HepG2 (cell line): ENCODE measurements around the gene SDF2.

ENCODE experiments used
- CBFB ChIP-seq: sonication (generic); formaldehyde crosslinking; IDR thresholded peaks from 2 replicates; pipeline ENCODE4 v1.4.0; 2020; ENCODE audit warnings: missing genetic modification reagents
- CTCF ChIP-seq: sonication (generic); formaldehyde crosslinking; IDR thresholded peaks from 2 replicates; pipeline ENCODE4 v1.5.0; 2020; ENCODE audit warnings: mild to moderate bottlenecking, missing genetic modification reagents, moderate library complexity
- MEF2D ChIP-seq: sonication (generic); formaldehyde crosslinking; IDR thresholded peaks from 2 replicates; pipeline ENCODE4 v1.5.1; 2020; ENCODE audit warnings: mild to moderate bottlenecking, missing genetic modification reagents
- MYC ChIP-seq: sonication (generic); formaldehyde crosslinking; IDR thresholded peaks from 2 replicates; pipeline ENCODE4 v1.9.0; 2021; ENCODE audit warnings: missing genetic modification reagents, borderline replicate concordance
- RNF2 ChIP-seq: fragments of 450-650 bp; conservative IDR thresholded peaks from 2 replicates; pipeline ENCODE4 v1.6.1; 2016; ENCODE audit warnings: low read depth
- SMARCC2 ChIP-seq: fragments of 450-650 bp; IDR thresholded peaks from 2 replicates; pipeline ENCODE4 v1.6.1; 2017; ENCODE audit warnings: antibody characterized with exemption, mild to moderate bottlenecking
- SMC3 ChIP-seq: IDR thresholded peaks from 2 replicates; pipeline ENCODE4 v1.6.1; 2011; ENCODE audit warnings: low read length, improper control_type of control experiment
- SRSF9 ChIP-seq: fragments of 200-400 bp; formaldehyde crosslinking; IDR thresholded peaks from 2 replicates; pipeline ENCODE4 v1.6.1; 2018; ENCODE audit warnings: borderline replicate concordance, mild to moderate bottlenecking, low read depth, low read length; ENCODE audit not compliant: insufficient read depth, poor library complexity, severe bottlenecking
- TGIF2 ChIP-seq: IDR thresholded peaks from 2 replicates; pipeline ENCODE4 v1.6.1; 2016; ENCODE audit warnings: control low read depth, missing compliant biosample characterization
- ZFP91 ChIP-seq: sonication (generic); formaldehyde crosslinking; IDR thresholded peaks from 2 replicates; pipeline ENCODE4 v1.9.0; 2022; ENCODE audit warnings: missing genetic modification reagents, mild to moderate bottlenecking, borderline replicate concordance
- ZNF274 ChIP-seq: sonication (generic); formaldehyde crosslinking; IDR thresholded peaks from 2 replicates; pipeline ENCODE4 v1.5.1; 2020; ENCODE audit warnings: mild to moderate bottlenecking, missing genetic modification reagents
- ZNF749 ChIP-seq: sonication (generic); formaldehyde crosslinking; IDR thresholded peaks from 2 replicates; pipeline ENCODE4 v1.8.0; 2022; ENCODE audit warnings: mild to moderate bottlenecking, missing genetic modification reagents, moderate library complexity, borderline replicate concordance

GRCh38 chr17:28682655-28683054 lies 20.9 kb upstream of the SDF2 start:
- TF ChIP-seq RNF2 = no peak
- no peak for TF ChIP-seq SMC3
- TF ChIP-seq SRSF9 = no peak
- no peak for TF ChIP-seq CTCF
- TF ChIP-seq MYC (CRISPR knock-in tag) = no peak
- TF ChIP-seq SMARCC2 = no peak
- no peak for TF ChIP-seq MEF2D (CRISPR knock-in tag)
- no peak for TF ChIP-seq ZNF749 (CRISPR knock-in tag)
- TF ChIP-seq TGIF2 (CRISPR knock-in tag) = no peak
- no peak for TF ChIP-seq ZNF274
- TF ChIP-seq ZFP91 (CRISPR knock-in tag) = no peak
- no peak for TF ChIP-seq CBFB (CRISPR knock-in tag)
